IMR-90 (cell line): ENCODE data around the gene MAEA. TPM values are rescaled to one million over a fixed set of nuclear protein-coding genes. Genes with fewer than 3 reads are reported as not detected.

ENCODE experiments used
- ATAC-seq: fragments of 200-7000 bp; cut with Tn5 transposase; 2 replicates; pipeline ENCODE4 v1.9.1; 2020; ENCODE audit warnings: low read depth, mild to moderate bottlenecking, moderate library complexity
- BruUV-seq: library from RNA; stranded (reverse); fragments of 400-500 nt; replicated peaks from 2 replicates; lab custom pipeline; 2021; lab: Mats Ljungman, UMichigan
- CTCF ChIA-PET: fragments of 300-600 bp; formaldehyde crosslinking; extraction: SDS; loops from one replicate; lab custom pipeline; 2021; ENCODE audit warnings: antibody characterized with exemption; lab: Yijun Ruan, JAX
- POLR2A ChIA-PET: fragments of 300-600 bp; sonication (Branson Sonifier 250); formaldehyde crosslinking; loops from one replicate; lab custom pipeline; 2022; ENCODE audit warnings: antibody characterized with exemption; ENCODE audit not compliant: unreplicated experiment; lab: Charles Lee
- DNase-seq: peaks from one replicate; pipeline ENCODE4 v3.0.0; 2013
- H2AFZ ChIP-seq: replicated peaks from 2 replicates; pipeline ENCODE3; 2013; ENCODE audit warnings: low read length, mild to moderate bottlenecking; ENCODE audit not compliant: poor library complexity
- H2AK5ac ChIP-seq: 2 replicates; pipeline ENCODE4 v1.6.1; 2013; ENCODE audit warnings: low read depth, low read length, inconsistent platforms
- H2AK9ac ChIP-seq: replicated peaks from 2 replicates; pipeline ENCODE3; 2013; ENCODE audit warnings: mild to moderate bottlenecking, low read depth, low read length, moderate library complexity; ENCODE audit not compliant: poor library complexity
- H2BK120ac ChIP-seq: 2 replicates; pipeline ENCODE4 v1.6.1; 2013; ENCODE audit warnings: low read depth, low read length, inconsistent platforms
- H2BK15ac ChIP-seq: 3 replicates; pipeline ENCODE4 v1.6.1; 2013; ENCODE audit warnings: low read depth, low read length, inconsistent platforms
- H2BK20ac ChIP-seq: 2 replicates; pipeline ENCODE4 v1.6.1; 2013; ENCODE audit warnings: low read depth, mild to moderate bottlenecking, inconsistent platforms, low read length, moderate library complexity
- H2BK5ac ChIP-seq: 2 replicates; pipeline ENCODE4 v1.6.1; 2013; ENCODE audit warnings: mild to moderate bottlenecking, low read depth, low read length, inconsistent platforms; ENCODE audit not compliant: poor library complexity, severe bottlenecking
- H3K14ac ChIP-seq: replicated peaks from 2 replicates; pipeline ENCODE4 v1.6.1; 2013; ENCODE audit warnings: low read depth, low read length, inconsistent platforms
- H3K18ac ChIP-seq: 2 replicates; pipeline ENCODE4 v1.6.1; 2013; ENCODE audit warnings: low read depth, low read length, control low read depth
- H3K23ac ChIP-seq: 2 replicates; pipeline ENCODE4 v1.6.1; 2013; ENCODE audit warnings: low read depth, low read length, inconsistent platforms
- H3K27ac ChIP-seq: 2 replicates; pipeline ENCODE4 v1.5.1; 2013; ENCODE audit warnings: mild to moderate bottlenecking, control low read depth, low read length; ENCODE audit not compliant: insufficient read depth
- H3K27me3 ChIP-seq: 2 replicates; pipeline ENCODE4 v1.6.1; 2013; ENCODE audit warnings: low read length; ENCODE audit not compliant: control insufficient read depth, insufficient read depth
- H3K36me3 ChIP-seq: 2 replicates; pipeline ENCODE4 v1.6.1; 2013; ENCODE audit warnings: low read length, mixed read lengths; ENCODE audit not compliant: control insufficient read depth, insufficient read depth
- H3K4ac ChIP-seq: 2 replicates; pipeline ENCODE4 v1.6.1; 2013; ENCODE audit warnings: low read depth, low read length, inconsistent platforms
- H3K4me1 ChIP-seq: 2 replicates; pipeline ENCODE4 v1.6.1; 2013; ENCODE audit warnings: low read length, mixed read lengths; ENCODE audit not compliant: control insufficient read depth, insufficient read depth
- H3K4me2 ChIP-seq: 2 replicates; pipeline ENCODE4 v1.6.1; 2013; ENCODE audit warnings: low read depth, mild to moderate bottlenecking, control low read depth, low read length, moderate library complexity
- H3K4me3 ChIP-seq: 2 replicates; pipeline ENCODE4 v1.5.1; 2013; ENCODE audit warnings: low read depth, mild to moderate bottlenecking, control low read depth, low read length, moderate library complexity; ENCODE audit not compliant: insufficient read depth
- H3K56ac ChIP-seq: 2 replicates; pipeline ENCODE4 v1.6.1; 2013; ENCODE audit warnings: low read length, inconsistent platforms; ENCODE audit not compliant: insufficient read depth; ENCODE audit errors: extremely low read depth
- H3K79me1 ChIP-seq, 2 experiments: 2 replicates each; pipeline ENCODE4 v1.6.1; 2013; ENCODE audit warnings: low read length in 2 of 2, inconsistent platforms in 1 of 2, low read depth in 1 of 2
- H3K9ac ChIP-seq: 2 replicates; pipeline ENCODE4 v1.6.1; 2013; ENCODE audit warnings: low read depth, low read length, control low read depth
- H3K9me1 ChIP-seq: 2 replicates; pipeline ENCODE4 v1.6.1; 2013; ENCODE audit warnings: low read length, inconsistent platforms; ENCODE audit not compliant: insufficient read depth
- H3K9me3 ChIP-seq: 2 replicates; pipeline ENCODE4 v1.6.1; 2013; ENCODE audit warnings: low read length; ENCODE audit not compliant: control insufficient read depth, insufficient read depth
- H4K20me1 ChIP-seq: 2 replicates; pipeline ENCODE4 v1.6.1; 2013; ENCODE audit warnings: low read length, inconsistent platforms; ENCODE audit not compliant: insufficient read depth
- H4K5ac ChIP-seq: 2 replicates; pipeline ENCODE4 v1.6.1; 2013; ENCODE audit warnings: mild to moderate bottlenecking, low read depth, low read length, control low read depth
- H4K8ac ChIP-seq, 2 experiments: 2 replicates each; pipeline ENCODE4 v1.6.1; 2013; ENCODE audit warnings: low read depth in 2 of 2, low read length in 2 of 2, control low read depth in 1 of 2, inconsistent platforms in 1 of 2
- H4K91ac ChIP-seq: 2 replicates; pipeline ENCODE4 v1.6.1; 2013; ENCODE audit warnings: low read depth, low read length, inconsistent platforms; ENCODE audit not compliant: insufficient read depth
- BHLHE40 ChIP-seq: fragments of 150-350 bp; IDR thresholded peaks from 2 replicates; pipeline ENCODE4 v1.6.1; 2016; ENCODE audit warnings: mild to moderate bottlenecking, low read depth, low read length
- CEBPB ChIP-seq: IDR thresholded peaks from 2 replicates; pipeline ENCODE4 v1.6.1; 2012; ENCODE audit warnings: low read depth, low read length, improper control_type of control experiment
- CHD1 ChIP-seq: IDR thresholded peaks from 2 replicates; pipeline ENCODE4 v1.6.1; 2012; ENCODE audit warnings: low read depth, low read length, improper control_type of control experiment
- FOS ChIP-seq: fragments of 150-350 bp; IDR thresholded peaks from 2 replicates; pipeline ENCODE4 v1.6.1; 2016; ENCODE audit warnings: low read depth, low read length
- MAFK ChIP-seq: IDR thresholded peaks from 2 replicates; pipeline ENCODE4 v1.6.1; 2012; ENCODE audit warnings: low read depth, low read length, improper control_type of control experiment
- MAZ ChIP-seq: IDR thresholded peaks from 2 replicates; pipeline ENCODE4 v1.6.1; 2012; ENCODE audit warnings: low read depth, mild to moderate bottlenecking, low read length, improper control_type of control experiment, moderate library complexity, borderline replicate concordance
- MXI1 ChIP-seq: IDR thresholded peaks from 2 replicates; pipeline ENCODE4 v1.6.1; 2012; ENCODE audit warnings: low read depth, mild to moderate bottlenecking, low read length, moderate library complexity, borderline replicate concordance
- NFE2L2 ChIP-seq: fragments of 150-350 bp; IDR thresholded peaks from 2 replicates; pipeline ENCODE4 v1.6.1; 2016; ENCODE audit warnings: low read depth, mild to moderate bottlenecking, low read length
- POLR2A ChIP-seq: IDR thresholded peaks from 2 replicates; pipeline ENCODE4 v1.6.1; 2012; ENCODE audit warnings: mild to moderate bottlenecking, low read depth, low read length
- RAD21 ChIP-seq: IDR thresholded peaks from 2 replicates; pipeline ENCODE4 v1.6.1; 2012; ENCODE audit warnings: low read length, improper control_type of control experiment
- RCOR1 ChIP-seq: IDR thresholded peaks from 2 replicates; pipeline ENCODE4 v1.6.1; 2012; ENCODE audit warnings: mild to moderate bottlenecking, low read length, improper control_type of control experiment; ENCODE audit not compliant: insufficient replicate concordance
- RFX5 ChIP-seq: IDR thresholded peaks from 2 replicates; pipeline ENCODE4 v1.8.0; 2012; ENCODE audit warnings: low read depth, mild to moderate bottlenecking, low read length, moderate library complexity
- SMC3 ChIP-seq: fragments of 150-350 bp; IDR thresholded peaks from 2 replicates; pipeline ENCODE4 v1.6.1; 2016; ENCODE audit warnings: low read depth, mild to moderate bottlenecking, antibody characterized with exemption, low read length, moderate library complexity
- WGBS, 2 experiments: methylation state at CpG; one replicate each; pipeline versions ENCODE4 v1.1.5 to v1.1.7; 2013; ENCODE audit warnings: missing lambda C conversion rate in 2 of 2; ENCODE audit not compliant: insufficient read length in 1 of 2; ENCODE audit errors: extremely low coverage in 2 of 2; 5-methylcytosine and 5-hydroxymethylcytosine counted together
- dilution Hi-C: fragments of 300-500 bp; cut with HindIII; formaldehyde crosslinking; loops from one replicate; pipeline ENCODE4 v1.14.3; 2018; ENCODE audit warnings: low sequenced_read_pairs; ENCODE audit not compliant: unreplicated experiment
- in situ Hi-C: fragments of 300-500 bp; cut with MboI; formaldehyde crosslinking; loops from 3 replicates; pipeline ENCODE4 v1.14.3; 2019; ENCODE audit warnings: low sequenced_read_pairs, inconsistent platforms, mixed read lengths
- intact Hi-C: fragments of 100-400 bp; cut with micrococcal nuclease; formaldehyde crosslinking; loops from 2 replicates; pipeline ENCODE4 v1.10.0; 2022
- polyA plus RNA-seq, 3 experiments: library from polyadenylated mRNA; depleted of rRNA; stranded (reverse); fragments of >200 nt; gene quantifications; 2 replicates each; pipeline ENCODE4 v1.2.3, GENCODE V29; 2012; ENCODE audit warnings: low replicate concordance in 1 of 3
- total RNA-seq: library from RNA; depleted of rRNA; stranded (reverse); fragments of >200 nt; gene quantifications from 2 replicates; pipeline ENCODE4 v1.2.3, GENCODE V29; 2012
- TF ChIP-seq, protein P1 (sequence below): conservative IDR thresholded peaks from 2 replicates; pipeline ENCODE4 v1.5.1; 2012; ENCODE audit warnings: mild to moderate bottlenecking, low read depth, low read length, improper control_type of control experiment
- TF ChIP-seq, protein P2 (sequence below): fragments of 150-350 bp; IDR thresholded peaks from 2 replicates; pipeline ENCODE4 v1.6.1; 2017; ENCODE audit warnings: mild to moderate bottlenecking, antibody characterized with exemption, low read length, low read depth
- TF ChIP-seq, protein P3 (sequence below): fragments of 150-350 bp; IDR thresholded peaks from 2 replicates; pipeline ENCODE4 v1.6.1; 2016; ENCODE audit warnings: low read depth, mild to moderate bottlenecking, low read length, moderate library complexity, borderline replicate concordance

The MAEA gene
- total and polyA plus RNA-seq, 2 of the 4 experiments (the other 2 are of a cell fraction): 61.5 to 108 TPM

DNA sequence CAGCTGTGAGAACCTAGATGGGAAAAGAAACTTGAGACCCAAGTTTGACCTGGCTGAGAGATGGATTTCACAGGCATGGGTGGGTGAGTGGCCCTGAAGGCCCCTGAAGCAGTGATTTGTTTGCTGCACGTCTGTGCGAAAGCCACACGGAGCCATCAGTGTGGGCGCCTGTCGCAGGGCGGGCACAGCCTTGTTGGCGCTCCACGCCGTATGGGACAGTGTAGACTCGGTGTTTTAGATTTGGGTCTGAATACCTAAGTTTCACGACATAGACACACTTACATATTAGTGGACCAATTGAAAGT lies 35.4 kb downstream of the MAEA start:
- H3K9ac ChIP-seq: no peak overlapping the region
- no peaks in the 10 kb centered on the region for H3K9me1 ChIP-seq
- DNase-seq: no peak
- no peak overlapping the region for H4K91ac ChIP-seq
- intact Hi-C loops: no loop called here
- dilution Hi-C loops: no loop called here
- TF ChIP-seq MAZ: no peak
- no peak for TF ChIP-seq FOS
- no peak for TF ChIP-seq BHLHE40
- TF ChIP-seq CEBPB: no peak
- TF ChIP-seq, protein P1, sequence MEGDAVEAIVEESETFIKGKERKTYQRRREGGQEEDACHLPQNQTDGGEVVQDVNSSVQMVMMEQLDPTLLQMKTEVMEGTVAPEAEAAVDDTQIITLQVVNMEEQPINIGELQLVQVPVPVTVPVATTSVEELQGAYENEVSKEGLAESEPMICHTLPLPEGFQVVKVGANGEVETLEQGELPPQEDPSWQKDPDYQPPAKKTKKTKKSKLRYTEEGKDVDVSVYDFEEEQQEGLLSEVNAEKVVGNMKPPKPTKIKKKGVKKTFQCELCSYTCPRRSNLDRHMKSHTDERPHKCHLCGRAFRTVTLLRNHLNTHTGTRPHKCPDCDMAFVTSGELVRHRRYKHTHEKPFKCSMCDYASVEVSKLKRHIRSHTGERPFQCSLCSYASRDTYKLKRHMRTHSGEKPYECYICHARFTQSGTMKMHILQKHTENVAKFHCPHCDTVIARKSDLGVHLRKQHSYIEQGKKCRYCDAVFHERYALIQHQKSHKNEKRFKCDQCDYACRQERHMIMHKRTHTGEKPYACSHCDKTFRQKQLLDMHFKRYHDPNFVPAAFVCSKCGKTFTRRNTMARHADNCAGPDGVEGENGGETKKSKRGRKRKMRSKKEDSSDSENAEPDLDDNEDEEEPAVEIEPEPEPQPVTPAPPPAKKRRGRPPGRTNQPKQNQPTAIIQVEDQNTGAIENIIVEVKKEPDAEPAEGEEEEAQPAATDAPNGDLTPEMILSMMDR: no peak
- TF ChIP-seq MXI1: no peak
- TF ChIP-seq MAFK: no peak
- TF ChIP-seq, protein P2, sequence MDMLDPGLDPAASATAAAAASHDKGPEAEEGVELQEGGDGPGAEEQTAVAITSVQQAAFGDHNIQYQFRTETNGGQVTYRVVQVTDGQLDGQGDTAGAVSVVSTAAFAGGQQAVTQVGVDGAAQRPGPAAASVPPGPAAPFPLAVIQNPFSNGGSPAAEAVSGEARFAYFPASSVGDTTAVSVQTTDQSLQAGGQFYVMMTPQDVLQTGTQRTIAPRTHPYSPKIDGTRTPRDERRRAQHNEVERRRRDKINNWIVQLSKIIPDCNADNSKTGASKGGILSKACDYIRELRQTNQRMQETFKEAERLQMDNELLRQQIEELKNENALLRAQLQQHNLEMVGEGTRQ: no peak
- TF ChIP-seq CHD1: no peak
- TF ChIP-seq RFX5: no peak
- TF ChIP-seq NFE2L2: no peak
- TF ChIP-seq, protein P3, sequence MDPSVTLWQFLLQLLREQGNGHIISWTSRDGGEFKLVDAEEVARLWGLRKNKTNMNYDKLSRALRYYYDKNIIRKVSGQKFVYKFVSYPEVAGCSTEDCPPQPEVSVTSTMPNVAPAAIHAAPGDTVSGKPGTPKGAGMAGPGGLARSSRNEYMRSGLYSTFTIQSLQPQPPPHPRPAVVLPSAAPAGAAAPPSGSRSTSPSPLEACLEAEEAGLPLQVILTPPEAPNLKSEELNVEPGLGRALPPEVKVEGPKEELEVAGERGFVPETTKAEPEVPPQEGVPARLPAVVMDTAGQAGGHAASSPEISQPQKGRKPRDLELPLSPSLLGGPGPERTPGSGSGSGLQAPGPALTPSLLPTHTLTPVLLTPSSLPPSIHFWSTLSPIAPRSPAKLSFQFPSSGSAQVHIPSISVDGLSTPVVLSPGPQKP: no peak
- no peak for TF ChIP-seq RAD21
- no peak for TF ChIP-seq POLR2A
- no peak for TF ChIP-seq SMC3
- no peak for TF ChIP-seq RCOR1
- H3K56ac ChIP-seq: no peak overlapping the region
- POLR2A ChIA-PET: no interaction called here
- no peaks in the 10 kb centered on the region; the same call in 1 of the 2 replicates for H3K4me1 ChIP-seq
- no peak overlapping the region for H4K8ac ChIP-seq
- H3K4me3 ChIP-seq: no peak overlapping the region
- H2AFZ ChIP-seq: no peak overlapping the region
- peaks cover 63% of the 10 kb centered on the region for H3K36me3 ChIP-seq
- no peak overlapping the region for H3K18ac ChIP-seq
- 95% methylated on average over 3 of the region's 11 CpGs; no CpG with 5 or more reads in 1 of the 2 experiments for WGBS, 2 experiments
- no peak overlapping the region for H4K5ac ChIP-seq
- no peak overlapping the region for H2BK20ac ChIP-seq
- H3K9me3 ChIP-seq: peaks cover 6% of the 10 kb centered on the region
- H4K20me1 ChIP-seq: peaks cover 23% of the 10 kb centered on the region
- H2AK5ac ChIP-seq: no peak overlapping the region
- CTCF ChIA-PET: no interaction called here
- H3K4ac ChIP-seq: peak overlapping the region; percentile 17
- H2BK120ac ChIP-seq: peak overlapping the region; percentile 22; the same call in 1 of the 2 replicates
- H3K79me1 ChIP-seq: peaks cover 28 to 57% of the 10 kb centered on the region in 2 experiments
- no peak for ATAC-seq
- H3K4me2 ChIP-seq: no peak overlapping the region
- H3K27me3 ChIP-seq: no peaks in the 10 kb centered on the region
- H2BK5ac ChIP-seq: peak overlapping the region; percentile 71
- H2AK9ac ChIP-seq: no peak overlapping the region
- no peak overlapping the region for H3K14ac ChIP-seq
- H2BK15ac ChIP-seq: no peak overlapping the region
- in situ Hi-C loops: no loop called here
- H3K23ac ChIP-seq: no peak overlapping the region
- no peak overlapping the region for H3K27ac ChIP-seq
- BruUV-seq: no TSS peak
